A549 (cell line): ENCODE results near the gene LRIG1. TPM values are rescaled to one million over a fixed set of nuclear protein-coding genes. Genes with fewer than 3 reads are reported as not detected.

Source experiments
- ATAC-seq, 2 experiments: fragments of 200-7000 bp in 1 of 2; fragments of >200 bp in 1 of 2; cut with Nextera tagmentation in 1 of 2; cut with Tn5 transposase in 1 of 2; 3 replicates each; pipeline versions ENCODE4 v1.8.0 to v1.9.1; 2018 to 2020; ENCODE audit warnings: mild to moderate bottlenecking in 1 of 2, moderate library complexity in 1 of 2
- CTCF ChIA-PET: fragments of 300-600 bp; sonication (Branson Sonifier 250); formaldehyde crosslinking; extraction: SDS; loops from one replicate; lab custom pipeline; 2021; ENCODE audit warnings: antibody characterized with exemption, inconsistent platforms; lab: Yijun Ruan, JAX
- POLR2A ChIA-PET: fragments of 350-600 bp; formaldehyde crosslinking; extraction: SDS; loops from one replicate; lab custom pipeline; 2021; ENCODE audit warnings: antibody characterized with exemption, inconsistent platforms; lab: Yijun Ruan, JAX
- DNase-seq, 2 experiments: peaks; one replicate each; pipeline versions ENCODE4 v3.0.0 to v3.0.0-alpha.2; 2011 to 2016; ENCODE audit warnings: low read depth in 1 of 2, low spot score in 1 of 2
- FAIRE-seq: peaks from 2 replicates; lab custom pipeline; 2011; peaks lifted over from hg19 to GRCh38; lab: Jason Lieb, UNC
- H3K27ac ChIP-seq, 2 experiments: fragments of >200 bp; sonication (Bioruptor Twin); formaldehyde crosslinking; 3 replicates each; pipeline ENCODE4 v1.5.1; 2016 to 2017
- H3K4me1 ChIP-seq: fragments of >200 bp; sonication (Bioruptor Twin); formaldehyde crosslinking; 3 replicates; pipeline ENCODE4 v1.6.1; 2016
- H3K4me2 ChIP-seq: fragments of >200 bp; sonication (Bioruptor Twin); formaldehyde crosslinking; 3 replicates; pipeline ENCODE4 v1.6.1; 2016
- H3K4me3 ChIP-seq: fragments of >200 bp; sonication (Bioruptor Twin); formaldehyde crosslinking; 3 replicates; pipeline ENCODE4 v1.5.1; 2016
- H3K9me3 ChIP-seq: fragments of >200 bp; sonication (Bioruptor Twin); formaldehyde crosslinking; 3 replicates; pipeline ENCODE4 v1.6.1; 2016
- BCL3 ChIP-seq: fragments of >200 bp; sonication (Bioruptor Twin); formaldehyde crosslinking; IDR thresholded peaks from 3 replicates; pipeline ENCODE4 v1.6.1; 2016
- CBX8 ChIP-seq: fragments of 200-600 bp; sonication (generic); IDR thresholded peaks from 2 replicates; pipeline ENCODE4 v1.6.1; 2016
- CHD2 ChIP-seq: fragments of 150-350 bp; IDR thresholded peaks from 2 replicates; pipeline ENCODE4 v1.6.1; 2014; ENCODE audit warnings: low read length; ENCODE audit not compliant: partially characterized antibody
- EHMT2 ChIP-seq: fragments of 200-600 bp; sonication (generic); IDR thresholded peaks from 2 replicates; pipeline ENCODE4 v1.6.1; 2016; ENCODE audit warnings: antibody characterized with exemption, low read depth, mild to moderate bottlenecking, moderate library complexity
- ELK1 ChIP-seq: fragments of 150-350 bp; IDR thresholded peaks from 2 replicates; pipeline ENCODE4 v1.6.1; 2014; ENCODE audit warnings: low read depth, mild to moderate bottlenecking, low read length
- FOSL2 ChIP-seq, 2 experiments: fragments of 450-650 bp in 1 of 2; fragments of >200 bp in 1 of 2; sonication (Bioruptor Twin) in 1 of 2; formaldehyde crosslinking; IDR thresholded peaks; 2 replicates each; pipeline versions ENCODE4 v1.5.0 to v1.6.1; 2016 to 2020; ENCODE audit warnings: mild to moderate bottlenecking in 1 of 2, moderate library complexity in 1 of 2
- HES2 ChIP-seq: fragments of >200 bp; sonication (Bioruptor Twin); formaldehyde crosslinking; IDR thresholded peaks from 2 replicates; pipeline ENCODE4 v1.6.1; 2016
- HOXA7 ChIP-seq: fragments of 250-450 bp; sonication (Bioruptor Pico); IDR thresholded peaks from 2 replicates; pipeline ENCODE4 v1.5.0; 2020; ENCODE audit warnings: mild to moderate bottlenecking, moderate library complexity
- JUN ChIP-seq, 2 experiments: fragments of >200 bp; sonication (Bioruptor Twin); formaldehyde crosslinking; IDR thresholded peaks; 2 replicates in 1 of 2; 3 replicates in 1 of 2; pipeline ENCODE4 v1.6.1; 2016 to 2017
- MAFK ChIP-seq: fragments of 450-650 bp; IDR thresholded peaks from 2 replicates; pipeline ENCODE4 v1.6.1; 2014; ENCODE audit not compliant: partially characterized antibody
- NFE2L2 ChIP-seq: fragments of 150-350 bp; conservative IDR thresholded peaks from 2 replicates; pipeline ENCODE4 v1.6.1; 2014; ENCODE audit warnings: low read length
- PBX3 ChIP-seq: IDR thresholded peaks from 2 replicates; pipeline ENCODE4 v1.6.1; 2012
- RNF2 ChIP-seq: fragments of 200-600 bp; sonication (generic); IDR thresholded peaks from 2 replicates; pipeline ENCODE4 v1.6.1; 2016; ENCODE audit warnings: low read depth, mild to moderate bottlenecking, antibody characterized with exemption, moderate library complexity, borderline replicate concordance
- SMC3 ChIP-seq: fragments of >200 bp; sonication (Bioruptor Twin); formaldehyde crosslinking; IDR thresholded peaks from 3 replicates; pipeline ENCODE4 v1.6.1; 2018; ENCODE audit warnings: inconsistent platforms
- TP53 ChIP-seq: fragments of 250-450 bp; sonication (Bioruptor Pico); IDR thresholded peaks from 2 replicates; pipeline ENCODE4 v1.5.0; 2021; ENCODE audit warnings: mild to moderate bottlenecking, moderate library complexity
- USF2 ChIP-seq: fragments of 450-650 bp; IDR thresholded peaks from 2 replicates; pipeline ENCODE4 v1.6.1; 2014; ENCODE audit warnings: antibody characterized with exemption
- WGBS: methylation state at CpG from one replicate; pipeline ENCODE4 v1.1.6; 2017; ENCODE audit errors: missing lambda C conversion rate; 5-methylcytosine and 5-hydroxymethylcytosine counted together
- polyA plus RNA-seq, 4 experiments: library from polyadenylated mRNA; depleted of rRNA in 3 of 4; stranded (reverse); fragments of >200 nt; fragmentation: RNase III in 1 of 4; extraction: RNeasy Plus Mini Kit Qiagen cat#74134 plus additional on column Dnase treatment in 1 of 4; gene quantifications; 2 replicates in 3 of 4; 3 replicates in 1 of 4; pipeline ENCODE4 v1.2.3, GENCODE V29; 2011 to 2017

Gene LRIG1
- polyA plus RNA-seq, 2 of the 4 experiments (the other 2 are of a cell fraction), result 1.8 to 6.2 TPM

- no peaks in the 10 kb centered on the region for H3K9me3 ChIP-seq
- FAIRE-seq (no peak), DNase-seq (no peak)
- TF ChIP-seq HES2 (no peak), USF2 (no peak), MAFK (peak; percentile 20), RNF2 (no peak), HOXA7 (CRISPR knock-in tag) (no peak), NFE2L2 (no peak), TP53 (CRISPR knock-in tag) (no peak)
- TF ChIP-seq, all 56 proteins: peak for 1
- WGBS, result 65% methylated on average over 2 of the region's 2 CpGs
- Histone ChIP-seq H3K4me1 (peaks cover 29% of the 10 kb centered on the region), H3K4me2 (no peak overlapping the region), H3K4me3 (no peak overlapping the region), H3K27ac (no peak overlapping the region)
- ChIA-PET POLR2A (no interaction called here), CTCF (interaction anchor here (1.8 kb wide), 1 partner anchor 10 kb away, joined by 5 read pairs; no protein-coding TSS in a partner anchor)
- no peak for ATAC-seq
These were observed 2.2 kb upstream of the LRIG1 start for GRCh38 chr3:66502981-66503380.

- no peak overlapping the region for H3K4me2 ChIP-seq
- H3K27ac ChIP-seq, result no peak overlapping the region
- FAIRE-seq (no peak), DNase-seq (no peak), ATAC-seq (no peak)
- H3K4me3 ChIP-seq, result no peak overlapping the region
- ChIA-PET CTCF (interaction anchor here (0.8 to 1.8 kb wide), 2 partner anchors 10 to 95 kb away, joined by 5 read pairs; no protein-coding TSS in a partner anchor), POLR2A (no interaction called here)
- TF ChIP-seq ELK1, result no peak
- no peak for TF ChIP-seq MAFK
- no peak for TF ChIP-seq JUN (IDR thresholded peaks at IDR 0.05)
- TF ChIP-seq EHMT2, result no peak
- no peak for TF ChIP-seq SMC3
- no peak for TF ChIP-seq FOSL2 (IDR thresholded peaks at IDR 0.05)
- TF ChIP-seq FOSL2 (CRISPR knock-in tag; IDR thresholded peaks at IDR 0.05), result no peak
- no peak for TF ChIP-seq CBX8
- TF ChIP-seq PBX3, result no peak
- H3K4me1 ChIP-seq, result peaks cover 29% of the 10 kb centered on the region
- H3K9me3 ChIP-seq, result no peaks in the 10 kb centered on the region
- 78% methylated on average over 6 of the region's 6 CpGs for WGBS
These were observed 1.5 kb upstream of the LRIG1 start for GRCh38 chr3:66502245-66502874.

- peak overlapping the region; percentile 46 to 51; a peak in 3 of 6 replicates for H3K27ac ChIP-seq
- no peak for TF ChIP-seq CHD2
- TF ChIP-seq HES2, result no peak
- TF ChIP-seq BCL3, result no peak
- H3K9me3 ChIP-seq, result no peaks in the 10 kb centered on the region
- 33% methylated on average over 19 of the region's 20 CpGs for WGBS
- ATAC-seq, result no peak
- peaks cover 29% of the 10 kb centered on the region for H3K4me1 ChIP-seq
- POLR2A ChIA-PET, result no interaction called here
- H3K4me2 ChIP-seq, result peak overlapping the region; percentile 99
- DNase-seq, result no peak
- H3K4me3 ChIP-seq, result peak overlapping the region; percentile 48
- CTCF ChIA-PET, result interaction anchor here (0.8 to 1.8 kb wide), 2 partner anchors 11 to 94 kb away, joined by 5 read pairs; no protein-coding TSS in a partner anchor
- no peak for FAIRE-seq
These were observed 842 bp upstream of the LRIG1 start for GRCh38 chr3:66501483-66502244.
